Measurements from ENCODE around the gene RHOB. TPM values are rescaled to one million over a fixed set of nuclear protein-coding genes. Genes with fewer than 3 reads are reported as not detected.

Gene RHOB
- total and polyA plus RNA-seq, 4 donors, result 82.6 to 634 (median 160) TPM

DNA sequence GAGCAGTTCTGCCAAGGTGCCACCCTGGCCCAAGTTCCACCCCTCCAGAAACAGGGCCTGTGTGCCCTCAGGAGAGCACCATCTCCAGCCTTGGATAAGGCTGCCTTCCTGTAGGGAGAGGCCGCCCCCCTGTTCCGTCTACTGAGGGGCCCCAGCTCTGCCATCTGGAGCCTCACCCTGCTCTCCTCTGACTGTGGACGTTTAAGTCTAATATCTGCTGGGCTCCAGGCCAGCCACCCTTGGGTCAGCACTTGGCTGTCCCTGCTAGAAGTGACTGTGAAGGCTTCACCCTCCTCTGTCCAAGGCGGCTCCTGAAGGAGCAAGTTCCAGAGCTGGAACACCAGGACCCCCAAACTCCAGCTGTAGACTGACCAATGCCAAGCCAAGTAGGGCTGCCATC, 26.3 kb downstream of the RHOB start:
- Histone ChIP-seq H3K9ac (ENCODE audit: low read depth in 1 of 2, low read length in 2 of 2) (no peak overlapping the region), H3K36me3 (ENCODE audit: control insufficient read depth in 4 of 4, insufficient read depth in 3 of 4, low read depth in 1 of 4, low read length in 3 of 4) (no peaks in the 10 kb centered on the region), H3K9me3 (ENCODE audit: control insufficient read depth in 4 of 4, low read length in 3 of 4) (no peaks in the 10 kb centered on the region), H3K4me1 (ENCODE audit: control insufficient read depth in 4 of 4, insufficient read depth in 4 of 4, low read length in 3 of 4) (peaks cover 22 to 39% (median 30%) of the 10 kb centered on the region in 4 donors), H3K27me3 (ENCODE audit: control insufficient read depth in 4 of 4, insufficient read depth in 4 of 4, low read length in 3 of 4) (no peaks in the 10 kb centered on the region), H3K4me3 (ENCODE audit: low read depth in 1 of 3, low read length in 3 of 3) (no peak overlapping the region), H3K27ac (ENCODE audit: low read depth in 1 of 2, low read length in 2 of 2) (no peak overlapping the region)
- TF ChIP-seq YY1 (IDR thresholded peaks at IDR 0.05) (no peak), TAF1 (conservative IDR thresholded peaks at IDR 0.05) (no peak), GABPA (IDR thresholded peaks at IDR 0.05 in 1 of 2, conservative IDR thresholded peaks at IDR 0.05 in 1 of 2) (no peak), HNF4A (conservative IDR thresholded peaks at IDR 0.05) (no peak), JUND (IDR thresholded peaks at IDR 0.05) (no peak), RXRA (IDR thresholded peaks at IDR 0.05) (no peak), FOXA2 (IDR thresholded peaks at IDR 0.05) (no peak), SP1 (IDR thresholded peaks at IDR 0.05) (no peak), HNF4G (IDR thresholded peaks at IDR 0.05) (no peak), FOXA1 (IDR thresholded peaks at IDR 0.05) (no peak)
- TF ChIP-seq, protein P1, sequence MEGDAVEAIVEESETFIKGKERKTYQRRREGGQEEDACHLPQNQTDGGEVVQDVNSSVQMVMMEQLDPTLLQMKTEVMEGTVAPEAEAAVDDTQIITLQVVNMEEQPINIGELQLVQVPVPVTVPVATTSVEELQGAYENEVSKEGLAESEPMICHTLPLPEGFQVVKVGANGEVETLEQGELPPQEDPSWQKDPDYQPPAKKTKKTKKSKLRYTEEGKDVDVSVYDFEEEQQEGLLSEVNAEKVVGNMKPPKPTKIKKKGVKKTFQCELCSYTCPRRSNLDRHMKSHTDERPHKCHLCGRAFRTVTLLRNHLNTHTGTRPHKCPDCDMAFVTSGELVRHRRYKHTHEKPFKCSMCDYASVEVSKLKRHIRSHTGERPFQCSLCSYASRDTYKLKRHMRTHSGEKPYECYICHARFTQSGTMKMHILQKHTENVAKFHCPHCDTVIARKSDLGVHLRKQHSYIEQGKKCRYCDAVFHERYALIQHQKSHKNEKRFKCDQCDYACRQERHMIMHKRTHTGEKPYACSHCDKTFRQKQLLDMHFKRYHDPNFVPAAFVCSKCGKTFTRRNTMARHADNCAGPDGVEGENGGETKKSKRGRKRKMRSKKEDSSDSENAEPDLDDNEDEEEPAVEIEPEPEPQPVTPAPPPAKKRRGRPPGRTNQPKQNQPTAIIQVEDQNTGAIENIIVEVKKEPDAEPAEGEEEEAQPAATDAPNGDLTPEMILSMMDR (IDR thresholded peaks at IDR 0.05; ENCODE audit: low read depth, low read length, missing input control), result no peak
- TF ChIP-seq, protein P2, sequence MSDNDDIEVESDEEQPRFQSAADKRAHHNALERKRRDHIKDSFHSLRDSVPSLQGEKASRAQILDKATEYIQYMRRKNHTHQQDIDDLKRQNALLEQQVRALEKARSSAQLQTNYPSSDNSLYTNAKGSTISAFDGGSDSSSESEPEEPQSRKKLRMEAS (IDR thresholded peaks at IDR 0.05), result no peak
- WGBS, result 70% methylated on average over 4 of the region's 4 CpGs
- no peak for DNase-seq (ENCODE audit: low spot score)

DNA sequence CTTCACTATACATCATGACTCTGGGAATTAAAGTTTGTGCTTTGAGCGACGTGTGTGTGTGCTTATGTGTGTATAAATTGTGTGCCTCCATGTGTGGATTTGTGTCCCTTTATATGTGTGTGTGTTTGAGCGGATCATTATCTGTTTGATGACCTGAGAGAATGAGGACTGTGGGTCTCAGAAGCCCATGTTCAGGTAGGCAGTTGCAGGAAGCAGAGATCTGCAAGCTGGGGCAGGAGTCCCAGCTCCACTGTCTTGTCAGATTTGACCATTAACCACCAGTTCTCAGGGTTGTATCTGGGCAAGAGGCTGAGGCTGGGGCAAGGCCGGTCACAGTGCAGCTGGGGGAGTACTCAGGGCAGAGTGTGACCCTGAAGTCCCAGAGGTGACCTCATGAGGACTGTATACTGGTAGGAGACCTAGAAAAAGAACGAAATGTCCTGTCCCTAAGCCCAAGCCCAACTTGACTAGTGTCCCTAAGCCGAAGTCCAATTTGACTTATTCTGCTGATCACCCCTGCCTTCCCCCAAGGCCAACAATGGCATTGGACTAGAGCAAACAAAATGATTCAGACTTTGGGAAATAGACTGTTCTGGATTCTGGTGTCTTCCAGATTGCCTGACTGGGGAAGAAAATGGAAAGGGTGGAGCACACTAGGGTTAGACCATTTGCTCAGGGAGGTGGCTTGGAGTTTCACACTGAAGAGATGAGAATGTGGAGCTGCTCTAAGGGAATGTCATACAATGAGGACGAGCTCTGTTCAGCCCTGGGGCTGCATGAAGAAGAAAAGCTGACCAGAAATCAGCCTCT, 28.1 kb downstream of the RHOB start:
- H3K9me3 ChIP-seq (ENCODE audit: control insufficient read depth in 4 of 4, low read length in 3 of 4), result no peaks in the 10 kb centered on the region
- 56% methylated on average over 7 of the region's 7 CpGs for WGBS
- H3K27ac ChIP-seq (ENCODE audit: low read depth in 1 of 2, low read length in 2 of 2), result peak overlapping the region; percentile 62 to 73
- no peak overlapping the region for H3K4me3 ChIP-seq (ENCODE audit: low read depth in 1 of 3, low read length in 3 of 3)
- peaks cover 14 to 32% (median 26%) of the 10 kb centered on the region in 4 donors for H3K4me1 ChIP-seq (ENCODE audit: control insufficient read depth in 4 of 4, insufficient read depth in 4 of 4, low read length in 3 of 4)
- H3K9ac ChIP-seq (ENCODE audit: low read depth in 1 of 2, low read length in 2 of 2), result no peak overlapping the region
- no peaks in the 10 kb centered on the region for H3K36me3 ChIP-seq (ENCODE audit: control insufficient read depth in 4 of 4, insufficient read depth in 3 of 4, low read depth in 1 of 4, low read length in 3 of 4)
- no peak for DNase-seq (ENCODE audit: low spot score)
- H3K27me3 ChIP-seq (ENCODE audit: control insufficient read depth in 4 of 4, insufficient read depth in 4 of 4, low read length in 3 of 4), result no peaks in the 10 kb centered on the region
- TF ChIP-seq NR2F2 (IDR thresholded peaks at IDR 0.05) (peak; percentile 98), YY1 (IDR thresholded peaks at IDR 0.05) (peak; percentile 83), JUND (IDR thresholded peaks at IDR 0.05) (peak; percentile 98 to 99), FOXA1 (IDR thresholded peaks at IDR 0.05) (peak; percentile 96), HNF4A (conservative IDR thresholded peaks at IDR 0.05) (peak; percentile 100), FOXA2 (IDR thresholded peaks at IDR 0.05) (peak; percentile 85), EGR1 (IDR thresholded peaks at IDR 0.05; ENCODE audit: low read depth in 2 of 2) (peak; percentile 17 to 88), RXRA (IDR thresholded peaks at IDR 0.05) (peak; percentile 100), RAD21 (IDR thresholded peaks at IDR 0.05) (peak; percentile 70 to 76), TAF1 (conservative IDR thresholded peaks at IDR 0.05) (no peak), HNF4G (IDR thresholded peaks at IDR 0.05) (peak; percentile 100), SP1 (IDR thresholded peaks at IDR 0.05) (peak; percentile 100), GABPA (IDR thresholded peaks at IDR 0.05 in 1 of 2, conservative IDR thresholded peaks at IDR 0.05 in 1 of 2) (peak in 1 of 2 donors; percentile 71)
- TF ChIP-seq, protein P3, sequence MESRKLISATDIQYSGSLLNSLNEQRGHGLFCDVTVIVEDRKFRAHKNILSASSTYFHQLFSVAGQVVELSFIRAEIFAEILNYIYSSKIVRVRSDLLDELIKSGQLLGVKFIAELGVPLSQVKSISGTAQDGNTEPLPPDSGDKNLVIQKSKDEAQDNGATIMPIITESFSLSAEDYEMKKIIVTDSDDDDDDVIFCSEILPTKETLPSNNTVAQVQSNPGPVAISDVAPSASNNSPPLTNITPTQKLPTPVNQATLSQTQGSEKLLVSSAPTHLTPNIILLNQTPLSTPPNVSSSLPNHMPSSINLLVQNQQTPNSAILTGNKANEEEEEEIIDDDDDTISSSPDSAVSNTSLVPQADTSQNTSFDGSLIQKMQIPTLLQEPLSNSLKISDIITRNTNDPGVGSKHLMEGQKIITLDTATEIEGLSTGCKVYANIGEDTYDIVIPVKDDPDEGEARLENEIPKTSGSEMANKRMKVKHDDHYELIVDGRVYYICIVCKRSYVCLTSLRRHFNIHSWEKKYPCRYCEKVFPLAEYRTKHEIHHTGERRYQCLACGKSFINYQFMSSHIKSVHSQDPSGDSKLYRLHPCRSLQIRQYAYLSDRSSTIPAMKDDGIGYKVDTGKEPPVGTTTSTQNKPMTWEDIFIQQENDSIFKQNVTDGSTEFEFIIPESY (IDR thresholded peaks at IDR 0.05), result peak; percentile 92
- TF ChIP-seq, protein P1 (IDR thresholded peaks at IDR 0.05; ENCODE audit: low read depth, low read length, missing input control), result no peak
- TF ChIP-seq, protein P4, sequence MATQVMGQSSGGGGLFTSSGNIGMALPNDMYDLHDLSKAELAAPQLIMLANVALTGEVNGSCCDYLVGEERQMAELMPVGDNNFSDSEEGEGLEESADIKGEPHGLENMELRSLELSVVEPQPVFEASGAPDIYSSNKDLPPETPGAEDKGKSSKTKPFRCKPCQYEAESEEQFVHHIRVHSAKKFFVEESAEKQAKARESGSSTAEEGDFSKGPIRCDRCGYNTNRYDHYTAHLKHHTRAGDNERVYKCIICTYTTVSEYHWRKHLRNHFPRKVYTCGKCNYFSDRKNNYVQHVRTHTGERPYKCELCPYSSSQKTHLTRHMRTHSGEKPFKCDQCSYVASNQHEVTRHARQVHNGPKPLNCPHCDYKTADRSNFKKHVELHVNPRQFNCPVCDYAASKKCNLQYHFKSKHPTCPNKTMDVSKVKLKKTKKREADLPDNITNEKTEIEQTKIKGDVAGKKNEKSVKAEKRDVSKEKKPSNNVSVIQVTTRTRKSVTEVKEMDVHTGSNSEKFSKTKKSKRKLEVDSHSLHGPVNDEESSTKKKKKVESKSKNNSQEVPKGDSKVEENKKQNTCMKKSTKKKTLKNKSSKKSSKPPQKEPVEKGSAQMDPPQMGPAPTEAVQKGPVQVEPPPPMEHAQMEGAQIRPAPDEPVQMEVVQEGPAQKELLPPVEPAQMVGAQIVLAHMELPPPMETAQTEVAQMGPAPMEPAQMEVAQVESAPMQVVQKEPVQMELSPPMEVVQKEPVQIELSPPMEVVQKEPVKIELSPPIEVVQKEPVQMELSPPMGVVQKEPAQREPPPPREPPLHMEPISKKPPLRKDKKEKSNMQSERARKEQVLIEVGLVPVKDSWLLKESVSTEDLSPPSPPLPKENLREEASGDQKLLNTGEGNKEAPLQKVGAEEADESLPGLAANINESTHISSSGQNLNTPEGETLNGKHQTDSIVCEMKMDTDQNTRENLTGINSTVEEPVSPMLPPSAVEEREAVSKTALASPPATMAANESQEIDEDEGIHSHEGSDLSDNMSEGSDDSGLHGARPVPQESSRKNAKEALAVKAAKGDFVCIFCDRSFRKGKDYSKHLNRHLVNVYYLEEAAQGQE (IDR thresholded peaks at IDR 0.05), result peak; percentile 87
- TF ChIP-seq, protein P2 (IDR thresholded peaks at IDR 0.05), result peak; percentile 96
- TF ChIP-seq, protein P5, sequence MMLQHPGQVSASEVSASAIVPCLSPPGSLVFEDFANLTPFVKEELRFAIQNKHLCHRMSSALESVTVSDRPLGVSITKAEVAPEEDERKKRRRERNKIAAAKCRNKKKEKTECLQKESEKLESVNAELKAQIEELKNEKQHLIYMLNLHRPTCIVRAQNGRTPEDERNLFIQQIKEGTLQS (IDR thresholded peaks at IDR 0.05), result peak; percentile 92

Measured in liver (tissue), 9 donors.